ENCODE results near the gene GLIS1.

DNA sequence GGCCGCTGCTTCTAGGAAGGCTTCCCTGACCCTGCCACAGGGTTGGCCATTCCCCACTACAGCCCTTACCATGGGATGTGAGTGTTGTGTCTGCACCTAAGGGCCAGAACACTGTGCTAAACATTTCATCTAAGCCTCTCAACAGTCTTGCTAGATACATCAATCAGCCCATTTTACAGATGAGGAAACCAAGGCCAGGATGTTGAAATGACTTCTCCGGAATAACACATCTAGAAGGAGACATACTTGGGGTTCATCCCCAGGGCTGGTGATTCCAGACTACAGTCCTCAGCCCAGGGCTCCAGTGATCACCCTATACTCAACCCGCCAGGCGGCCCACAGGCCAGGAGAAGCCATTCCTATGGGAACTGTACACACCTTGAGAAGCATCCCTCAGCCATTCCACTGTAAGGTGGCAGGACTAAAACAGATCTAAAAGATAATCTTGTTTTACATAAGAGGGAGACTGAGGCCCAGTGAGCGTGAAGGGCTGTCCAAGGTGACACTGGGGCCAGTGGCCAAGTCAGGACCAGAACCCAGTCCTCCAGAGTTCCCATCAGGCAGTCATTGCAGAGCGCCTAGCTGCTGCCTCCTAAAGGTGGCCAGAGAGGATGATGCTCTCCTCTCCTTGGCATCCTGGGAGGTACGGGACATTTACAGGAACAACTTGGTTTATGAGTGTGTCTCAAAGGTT lies 119.5 kb downstream of the GLIS1 start:
- TF ChIP-seq, protein P1, sequence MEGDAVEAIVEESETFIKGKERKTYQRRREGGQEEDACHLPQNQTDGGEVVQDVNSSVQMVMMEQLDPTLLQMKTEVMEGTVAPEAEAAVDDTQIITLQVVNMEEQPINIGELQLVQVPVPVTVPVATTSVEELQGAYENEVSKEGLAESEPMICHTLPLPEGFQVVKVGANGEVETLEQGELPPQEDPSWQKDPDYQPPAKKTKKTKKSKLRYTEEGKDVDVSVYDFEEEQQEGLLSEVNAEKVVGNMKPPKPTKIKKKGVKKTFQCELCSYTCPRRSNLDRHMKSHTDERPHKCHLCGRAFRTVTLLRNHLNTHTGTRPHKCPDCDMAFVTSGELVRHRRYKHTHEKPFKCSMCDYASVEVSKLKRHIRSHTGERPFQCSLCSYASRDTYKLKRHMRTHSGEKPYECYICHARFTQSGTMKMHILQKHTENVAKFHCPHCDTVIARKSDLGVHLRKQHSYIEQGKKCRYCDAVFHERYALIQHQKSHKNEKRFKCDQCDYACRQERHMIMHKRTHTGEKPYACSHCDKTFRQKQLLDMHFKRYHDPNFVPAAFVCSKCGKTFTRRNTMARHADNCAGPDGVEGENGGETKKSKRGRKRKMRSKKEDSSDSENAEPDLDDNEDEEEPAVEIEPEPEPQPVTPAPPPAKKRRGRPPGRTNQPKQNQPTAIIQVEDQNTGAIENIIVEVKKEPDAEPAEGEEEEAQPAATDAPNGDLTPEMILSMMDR (IDR thresholded peaks at IDR 0.05; ENCODE audit: insufficient read depth, low read length, poor library complexity, severe bottlenecking), result no peak
- no peak for TF ChIP-seq EZH2phosphoT487 (conservative IDR thresholded peaks at IDR 0.05; ENCODE audit: low read length)
